Fibroblast of villous mesenchyme (primary cell): ENCODE measurements around the gene DAB1. TPM values are rescaled to one million over a fixed set of nuclear protein-coding genes. Genes with fewer than 3 reads are reported as not detected.

ENCODE experiments used
- DNase-seq: peaks from one replicate; pipeline ENCODE4 v3.0.0-alpha.2; 2010; ENCODE audit warnings: low read depth
- H3K4me3 ChIP-seq: 2 replicates; pipeline ENCODE4 v1.5.1; 2011; ENCODE audit warnings: low read depth, mild to moderate bottlenecking, low read length
- CTCF ChIP-seq: IDR thresholded peaks from 2 replicates; pipeline ENCODE4 v1.5.1; 2012; ENCODE audit warnings: low read depth, mild to moderate bottlenecking, low read length; ENCODE audit not compliant: insufficient read depth
- total RNA-seq: library from RNA; depleted of rRNA; stranded (reverse); fragments of >200 nt; gene quantifications from 2 replicates; pipeline ENCODE4 v1.2.3, GENCODE V29; 2012

The DAB1 gene
- total RNA-seq, 1 donor: not detected

GRCh38 chr1:57192222-57192621 lies 231.6 kb downstream of the DAB1 start:
- DNase-seq: no peak
- TF ChIP-seq CTCF: no peak
- no peak overlapping the region for H3K4me3 ChIP-seq

GRCh38 chr1:57190898-57191297 lies 233.0 kb downstream of the DAB1 start:
- no peak overlapping the region for H3K4me3 ChIP-seq
- TF ChIP-seq CTCF: no peak
- DNase-seq: no peak

GRCh38 chr1:57188168-57188567 lies 235.7 kb downstream of the DAB1 start:
- H3K4me3 ChIP-seq: no peak overlapping the region
- no peak for DNase-seq
- no peak for TF ChIP-seq CTCF

- no peak for DNase-seq
- no peak overlapping the region for H3K4me3 ChIP-seq
- TF ChIP-seq CTCF: no peak
These were observed 237.4 kb downstream of the DAB1 start for GRCh38 chr1:57186455-57186854.

GRCh38 chr1:57179001-57179400 lies 244.9 kb downstream of the DAB1 start:
- H3K4me3 ChIP-seq: no peak overlapping the region
- no peak for DNase-seq
- no peak for TF ChIP-seq CTCF

- TF ChIP-seq CTCF: no peak
- DNase-seq: no peak
- no peak overlapping the region for H3K4me3 ChIP-seq
These were observed 248.4 kb downstream of the DAB1 start for GRCh38 chr1:57175506-57175905.

GRCh38 chr1:57172040-57172439 lies 251.8 kb downstream of the DAB1 start:
- no peak for TF ChIP-seq CTCF
- H3K4me3 ChIP-seq: no peak overlapping the region
- no peak for DNase-seq
